ENCODE measurements around the gene CDH13.

The CDH13 gene

DNA sequence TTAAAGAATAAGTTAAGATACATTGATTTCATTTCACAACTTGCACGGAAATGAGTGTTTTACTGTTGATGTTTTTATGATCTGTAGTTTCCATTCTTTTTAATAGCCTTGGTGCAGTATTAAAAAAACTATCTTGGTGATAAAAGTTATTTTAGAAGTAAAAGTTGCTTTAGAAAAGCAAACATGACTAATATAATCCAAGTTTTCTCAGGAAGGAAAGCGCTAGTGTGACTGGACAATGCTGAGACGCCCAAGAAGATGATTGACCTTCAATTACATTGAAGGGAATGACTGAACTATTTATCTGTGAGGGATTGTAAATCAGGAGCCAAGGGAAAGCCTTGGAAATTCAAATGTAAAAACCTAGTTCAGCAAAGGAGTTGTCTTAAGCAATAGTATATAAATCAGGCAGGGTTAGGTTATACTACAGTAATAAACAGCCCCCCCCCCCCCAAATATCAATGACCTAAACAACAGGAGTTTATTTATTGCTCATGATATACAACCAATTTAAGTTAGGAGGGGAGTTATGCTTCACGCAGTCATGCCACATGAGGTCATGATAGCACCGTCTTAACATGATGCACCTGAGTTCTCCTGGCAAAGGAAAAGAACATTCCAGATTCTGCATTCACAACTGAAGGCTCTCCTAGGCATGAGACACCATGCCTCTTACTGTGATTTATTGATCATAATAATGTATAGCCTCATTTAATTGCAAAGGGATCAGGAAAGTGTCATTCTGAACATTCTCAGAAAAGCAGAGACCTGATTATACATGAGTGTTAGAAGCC lies 443.8 kb downstream of the CDH13 start:
- DNase-seq: no peak

DNA sequence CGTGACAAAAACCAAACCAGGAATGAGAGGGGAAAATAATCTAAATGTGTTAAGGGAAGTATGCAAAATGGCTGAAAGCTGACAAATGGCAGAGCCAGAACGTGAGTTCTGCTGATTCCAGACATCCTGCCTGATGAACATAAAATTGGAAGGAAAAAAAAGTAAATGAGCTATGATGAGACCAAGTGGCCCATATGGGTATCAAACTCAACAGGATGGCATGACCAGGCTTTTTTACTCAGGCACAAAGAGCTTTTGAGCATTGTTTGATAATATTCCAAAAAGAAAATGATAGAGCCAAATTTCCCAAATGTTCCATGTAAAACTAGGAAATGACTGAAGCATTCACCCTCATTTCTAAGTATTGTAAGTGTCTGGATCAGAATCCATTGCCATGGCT lies 449.2 kb downstream of the CDH13 start:
- no peak for DNase-seq

DNA sequence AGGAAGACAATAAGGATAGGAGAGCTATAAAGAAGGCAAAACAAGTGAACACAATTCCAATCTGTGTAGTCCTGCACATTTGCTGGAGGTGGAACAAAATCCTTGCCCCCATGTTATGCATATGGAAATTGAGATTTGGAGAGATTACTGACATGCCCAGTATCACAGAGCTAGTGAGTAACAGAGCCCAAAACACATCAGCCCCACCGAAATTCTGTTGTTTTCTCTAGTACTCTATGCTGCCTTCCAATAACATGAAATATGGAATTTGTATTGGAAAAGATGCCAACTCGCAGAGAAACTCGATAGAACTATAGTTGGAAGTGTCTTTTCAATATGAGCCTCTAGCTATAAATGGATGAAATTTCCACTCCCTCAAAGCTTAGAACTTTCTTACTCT lies 456.6 kb downstream of the CDH13 start:
- no peak for DNase-seq

DNA sequence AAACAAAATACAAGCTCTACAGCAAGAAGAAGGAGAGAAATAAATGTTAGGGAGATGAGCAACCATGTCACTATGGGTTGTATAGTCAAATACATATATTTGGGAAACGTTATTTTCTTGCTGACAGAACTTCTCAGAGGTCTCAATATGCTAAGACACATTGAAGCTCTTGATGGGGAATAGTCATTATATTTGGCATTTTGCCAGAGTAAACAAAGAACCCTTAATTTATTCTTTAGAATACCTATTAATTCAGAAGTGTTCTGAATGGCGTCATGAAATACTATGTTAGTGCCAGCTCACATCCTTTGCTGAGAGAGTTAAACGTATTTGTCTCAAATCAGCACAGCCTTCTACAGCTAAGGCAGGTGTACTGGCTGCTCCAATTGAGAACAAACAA lies 458.9 kb downstream of the CDH13 start:
- no peak for DNase-seq

DNA sequence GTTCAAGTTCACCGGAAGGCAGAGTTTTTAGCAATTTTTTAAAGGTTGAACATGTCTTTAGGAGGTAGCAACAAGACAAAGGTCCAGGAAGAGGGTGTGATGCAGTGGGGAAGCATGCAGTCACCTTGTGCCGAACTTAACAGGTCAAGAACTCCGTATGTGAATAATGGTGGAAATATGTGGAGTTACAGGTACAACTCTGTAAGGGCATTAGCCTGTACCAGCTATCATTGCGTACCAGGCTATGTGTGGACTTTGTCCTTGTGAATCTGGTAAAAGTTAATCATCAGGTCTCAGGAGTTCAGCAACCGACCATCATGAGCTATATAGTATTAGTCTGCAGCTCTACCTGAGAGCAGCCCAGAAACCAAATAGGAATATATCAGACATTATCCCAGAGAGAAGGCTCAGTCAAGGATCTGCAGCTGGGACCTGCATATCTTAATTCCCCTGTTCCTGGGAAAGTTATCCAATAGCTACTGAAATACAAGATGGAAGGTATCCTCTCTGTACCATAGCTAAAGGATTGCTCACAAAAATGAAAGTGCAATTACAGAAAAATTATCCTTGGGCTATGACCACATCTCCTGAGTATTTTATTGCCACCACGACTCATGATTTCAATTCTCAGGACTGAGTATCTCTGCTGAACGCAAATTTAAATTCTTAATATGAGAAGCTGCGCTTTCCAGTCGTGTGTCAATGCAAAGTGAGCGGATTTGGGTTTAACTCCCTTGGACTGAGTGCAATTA lies 469.3 kb downstream of the CDH13 start:
- no peak for DNase-seq

DNA sequence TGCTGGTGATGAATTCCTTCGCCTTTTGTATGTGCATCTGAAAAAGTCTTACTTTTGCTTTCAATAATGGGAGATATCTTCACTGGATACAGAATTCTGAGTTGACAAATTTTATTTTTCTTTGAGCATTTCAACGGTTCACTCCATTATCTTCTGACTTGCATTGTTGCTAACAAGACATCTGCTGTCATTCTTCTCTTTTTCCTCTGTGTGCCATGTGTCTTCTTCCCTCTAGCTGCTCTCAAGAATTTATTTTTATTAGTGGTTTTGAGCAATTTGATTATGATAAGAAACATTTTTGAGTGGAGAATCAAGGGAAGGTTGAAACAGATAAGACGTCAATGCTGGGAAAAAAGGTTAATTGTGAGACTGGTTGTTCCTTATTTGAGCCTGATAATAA lies 471.8 kb downstream of the CDH13 start:
- no peak for DNase-seq

DNA sequence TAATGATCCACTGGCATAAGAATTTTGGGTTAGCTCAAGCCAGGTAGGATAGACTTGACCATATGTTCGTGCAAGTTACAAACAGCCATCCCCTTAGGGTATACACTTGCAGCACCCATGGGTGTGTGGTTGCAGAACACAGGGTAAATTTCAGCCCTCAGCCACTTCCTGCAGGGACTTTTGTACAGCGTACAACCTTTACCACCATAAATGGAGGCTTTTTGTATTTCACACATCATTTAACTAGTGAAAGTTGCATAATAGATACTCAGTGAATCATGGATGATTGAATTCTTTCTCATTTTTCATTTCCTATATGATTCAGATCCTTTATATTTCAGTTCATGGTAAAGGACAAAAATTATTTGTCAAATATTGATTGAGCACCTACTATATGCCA lies 473.9 kb downstream of the CDH13 start:
- DNase-seq: no peak

DNA sequence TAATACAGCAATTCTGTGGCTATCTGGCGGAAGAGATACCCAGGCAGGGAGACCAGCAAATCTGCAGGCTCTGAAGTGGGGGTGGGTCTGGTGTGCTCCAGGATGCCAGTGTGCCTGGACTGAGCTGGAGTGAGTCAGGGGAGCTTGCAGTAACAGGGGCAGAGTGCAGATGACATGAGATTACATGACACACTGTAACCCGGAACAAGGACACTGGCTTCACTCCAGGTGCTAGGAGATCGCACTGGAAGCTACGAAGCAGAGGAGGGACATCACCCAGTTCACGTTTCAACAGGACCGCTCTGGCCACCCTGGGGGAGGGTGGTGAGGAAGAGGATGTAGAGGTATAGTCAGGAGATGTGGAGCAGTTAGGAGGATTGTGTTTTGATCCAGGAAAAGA lies 475.6 kb downstream of the CDH13 start:
- no peak for DNase-seq

DNA sequence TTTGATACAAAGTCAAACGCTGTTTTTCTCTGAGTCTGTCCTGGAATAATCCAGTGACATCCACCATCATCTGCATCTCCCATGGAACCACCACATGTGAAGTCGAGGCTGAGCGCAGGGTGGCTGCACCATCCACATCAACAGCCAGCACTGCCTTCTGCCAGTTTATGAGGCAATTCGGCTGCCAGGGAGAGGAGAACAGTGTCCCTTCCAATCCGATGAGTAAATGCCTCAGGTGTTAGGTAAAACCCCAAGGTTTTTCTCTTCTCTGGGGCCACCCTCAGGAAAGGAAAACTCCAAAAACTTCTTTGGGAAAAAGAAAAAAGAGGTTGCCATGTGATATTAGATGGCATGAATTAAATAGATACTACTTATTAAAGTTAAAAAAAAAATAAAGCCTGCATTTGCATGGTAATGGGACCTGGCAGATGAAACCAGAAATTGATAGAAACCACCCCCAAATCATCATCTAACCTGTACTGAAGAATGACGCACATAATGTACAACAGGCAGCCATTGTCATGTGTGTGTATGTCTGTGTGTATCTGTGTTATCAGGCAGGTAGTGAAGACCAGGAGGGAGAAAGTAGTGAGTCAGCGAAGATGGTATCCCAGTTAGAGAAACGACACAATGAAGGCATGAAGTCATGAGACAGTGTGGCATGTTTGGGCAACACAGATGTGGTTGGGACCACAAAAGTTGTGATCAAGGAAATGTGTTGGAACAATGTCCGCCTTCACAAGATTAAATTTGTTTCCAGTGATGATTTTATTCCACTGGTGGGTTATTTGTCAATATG lies 478.7 kb downstream of the CDH13 start:
- DNase-seq: no peak

DNA sequence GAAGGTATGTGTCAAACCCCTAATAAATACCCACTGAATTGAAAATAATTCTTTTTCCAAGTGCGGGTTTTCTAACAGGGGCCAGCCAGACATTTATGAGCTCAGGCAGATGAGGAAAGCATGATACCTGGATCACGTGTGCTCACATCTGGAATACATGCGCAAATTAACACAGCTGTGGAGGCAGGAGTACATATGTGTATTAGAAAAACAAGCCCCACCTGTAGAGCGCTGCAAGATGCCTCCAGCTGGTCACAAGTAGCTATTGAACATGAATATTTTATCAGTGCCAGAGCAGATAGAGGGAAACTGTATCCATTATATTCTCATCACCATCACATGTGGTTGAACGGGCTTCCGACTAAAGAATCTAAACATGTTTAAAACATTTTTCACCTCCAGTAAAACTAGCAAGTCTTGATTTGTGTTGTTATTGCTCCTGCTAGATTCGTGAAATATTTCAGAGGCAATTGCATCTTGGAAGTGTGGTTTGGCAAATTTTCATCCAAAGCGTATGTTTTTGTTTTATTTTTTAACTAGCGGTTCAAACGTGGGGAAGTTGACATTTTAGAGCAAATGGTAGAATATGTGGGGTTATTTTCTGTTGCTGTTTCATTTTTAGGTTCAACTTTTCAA lies 482.8 kb downstream of the CDH13 start:
- DNase-seq: no peak

DNA sequence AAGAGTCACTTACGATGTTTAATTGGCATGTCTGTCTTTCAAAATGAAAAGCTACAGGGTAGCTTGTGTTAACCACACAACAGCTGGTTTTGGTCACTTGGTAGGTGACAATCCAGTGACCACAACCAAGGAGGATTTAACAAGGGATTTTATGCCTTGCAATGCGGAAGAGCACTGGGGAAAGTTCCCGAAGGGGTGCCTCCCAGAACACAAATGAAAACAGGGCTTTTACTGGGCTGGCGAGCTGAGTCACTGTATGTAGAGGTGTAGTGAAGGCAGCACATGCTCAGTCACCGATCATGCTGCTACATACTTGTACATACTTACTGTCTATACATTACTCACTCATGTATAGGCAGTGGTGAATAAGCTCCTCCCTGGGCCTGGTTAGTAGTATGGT lies 483.5 kb downstream of the CDH13 start:
- DNase-seq: no peak

DNA sequence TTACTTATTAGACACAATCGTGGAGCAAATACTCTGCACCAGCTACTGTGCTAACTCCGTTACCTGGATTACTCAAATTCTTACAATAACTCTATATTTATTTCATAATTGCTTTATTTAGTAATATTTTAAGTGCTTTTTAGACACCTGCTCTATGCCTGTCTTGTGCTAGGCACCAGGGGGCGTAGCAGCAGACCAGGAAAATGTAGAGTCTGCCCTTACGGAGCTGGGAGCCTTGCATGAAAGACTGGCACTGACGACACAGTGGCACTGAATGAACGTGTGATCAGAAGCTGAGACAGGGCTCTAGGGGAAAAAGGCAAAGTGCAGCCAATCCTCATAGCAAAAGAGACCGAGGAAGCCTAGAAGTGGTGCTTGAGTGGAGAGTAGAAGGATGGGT lies 486.5 kb downstream of the CDH13 start:
- DNase-seq: no peak

DNA sequence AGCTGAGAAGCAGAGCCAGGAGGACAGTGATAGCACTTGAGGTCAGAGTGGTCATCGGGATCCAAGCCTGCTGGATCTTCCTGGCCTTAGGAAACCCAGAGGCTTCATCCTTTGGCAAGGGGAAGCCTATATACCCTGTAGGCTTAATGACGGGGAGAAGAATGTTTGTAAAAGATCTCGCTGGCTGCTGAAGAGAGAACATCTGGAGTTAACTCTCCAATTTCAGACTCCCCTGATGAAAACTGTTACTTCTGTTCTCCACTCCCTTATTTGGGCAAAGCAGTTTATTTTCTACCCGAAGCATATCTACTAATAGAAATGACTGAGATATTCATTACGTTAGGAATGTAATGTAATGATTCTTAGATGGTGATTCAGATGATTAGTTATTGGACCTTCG lies 487.0 kb downstream of the CDH13 start:
- DNase-seq: no peak

DNA sequence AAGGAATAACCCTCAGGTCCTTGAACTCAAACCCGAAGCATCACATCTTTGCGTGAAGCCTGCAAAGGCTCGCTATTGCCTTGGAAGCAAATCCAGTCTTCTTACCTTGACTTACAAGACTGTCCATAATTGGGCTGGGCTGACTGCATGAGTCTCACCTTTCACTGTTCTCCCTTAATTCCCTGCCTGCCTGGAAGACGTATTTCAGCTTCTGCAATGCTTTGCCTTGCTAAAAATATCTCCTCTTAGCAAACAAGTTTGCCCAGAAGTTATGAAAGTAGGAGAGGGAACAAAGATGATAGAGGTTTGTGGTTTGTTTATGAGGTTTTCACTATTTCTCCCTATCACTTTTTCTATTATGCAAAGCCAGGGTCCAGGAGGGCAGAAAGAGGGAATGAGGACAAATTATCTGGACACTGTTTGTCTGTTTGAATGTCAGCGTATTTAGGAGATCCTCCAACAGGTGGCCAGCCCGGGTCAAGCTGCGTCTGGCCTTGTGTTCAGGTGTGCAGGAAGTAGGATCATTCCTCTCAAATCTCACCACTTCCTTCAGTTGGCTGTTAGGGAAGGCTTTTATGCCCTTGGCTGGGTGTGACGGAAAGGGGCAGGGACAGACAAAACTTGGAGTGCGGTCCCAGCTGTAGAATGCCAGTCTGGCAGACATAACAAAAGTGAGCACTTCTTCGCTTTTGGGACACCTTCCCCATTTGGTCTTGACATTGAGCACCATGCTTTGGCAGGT lies 488.9 kb downstream of the CDH13 start:
- no peak for DNase-seq

DNA sequence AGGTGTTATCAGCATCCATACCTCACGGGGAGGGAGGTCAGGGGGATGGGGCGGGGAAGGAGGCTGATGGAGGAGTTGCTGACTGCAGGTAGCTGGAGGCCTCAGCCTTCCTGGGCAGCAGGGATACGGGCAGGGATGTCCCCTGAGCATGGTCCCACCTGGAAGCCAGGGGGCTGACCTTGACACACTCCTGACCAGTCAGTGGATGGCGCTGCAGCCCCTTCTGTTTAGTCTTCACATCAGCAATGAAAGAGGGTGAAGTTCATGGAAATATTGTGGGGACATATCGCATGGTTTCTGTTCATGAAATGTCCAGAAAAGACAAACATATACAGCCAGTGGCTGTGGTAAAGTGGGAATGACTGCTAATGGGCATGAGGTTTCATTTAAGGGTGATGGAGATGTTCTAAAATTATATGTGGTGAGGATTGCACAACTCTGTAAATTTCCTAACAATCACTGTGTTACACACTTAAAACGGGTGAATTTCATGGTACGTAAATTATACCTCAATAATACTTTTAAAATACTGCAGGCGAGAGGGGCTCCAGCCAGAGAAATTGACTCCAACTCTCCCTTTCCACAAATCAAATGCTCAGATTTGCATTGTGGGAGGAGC lies 489.6 kb downstream of the CDH13 start:
- no peak for DNase-seq

DNA sequence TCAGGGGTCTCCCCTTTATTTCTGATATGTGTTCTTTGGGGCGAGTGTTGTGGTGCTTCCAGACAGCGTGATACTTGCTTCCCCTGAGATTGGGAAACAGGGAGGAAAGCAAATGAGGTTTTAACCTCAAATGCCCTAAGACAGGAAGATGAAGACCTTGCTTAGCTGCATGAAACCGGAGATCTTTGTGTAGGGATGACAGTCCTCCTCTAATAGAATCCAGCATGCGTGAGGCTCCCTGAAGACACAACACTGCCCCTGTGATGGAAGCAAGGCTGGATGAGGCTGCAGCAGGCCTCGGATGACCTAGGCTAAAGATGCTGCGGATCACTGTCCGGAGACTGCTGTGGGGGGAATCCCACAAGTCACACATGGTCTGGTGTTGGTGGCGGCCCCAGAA lies 491.0 kb downstream of the CDH13 start:
- no peak for DNase-seq

DNA sequence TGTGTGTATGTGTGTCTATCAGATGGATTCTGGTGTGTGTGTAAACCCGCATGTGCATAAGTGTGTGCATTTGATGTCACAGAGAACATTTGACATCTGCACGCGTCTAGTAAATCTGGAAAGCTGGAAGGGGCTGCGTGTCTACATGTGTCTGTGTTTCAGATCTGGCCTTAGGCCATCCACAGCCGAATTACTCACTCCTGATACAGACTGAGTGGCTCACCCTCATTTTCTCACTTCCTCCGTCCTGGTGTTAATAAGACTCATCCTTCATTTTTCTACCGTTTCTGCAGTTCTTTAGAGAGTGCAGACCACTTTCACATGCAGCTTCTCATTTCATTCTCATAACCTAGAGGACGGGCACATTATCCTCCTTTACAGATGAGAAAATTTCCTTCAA lies 491.6 kb downstream of the CDH13 start:
- no peak for DNase-seq

DNA sequence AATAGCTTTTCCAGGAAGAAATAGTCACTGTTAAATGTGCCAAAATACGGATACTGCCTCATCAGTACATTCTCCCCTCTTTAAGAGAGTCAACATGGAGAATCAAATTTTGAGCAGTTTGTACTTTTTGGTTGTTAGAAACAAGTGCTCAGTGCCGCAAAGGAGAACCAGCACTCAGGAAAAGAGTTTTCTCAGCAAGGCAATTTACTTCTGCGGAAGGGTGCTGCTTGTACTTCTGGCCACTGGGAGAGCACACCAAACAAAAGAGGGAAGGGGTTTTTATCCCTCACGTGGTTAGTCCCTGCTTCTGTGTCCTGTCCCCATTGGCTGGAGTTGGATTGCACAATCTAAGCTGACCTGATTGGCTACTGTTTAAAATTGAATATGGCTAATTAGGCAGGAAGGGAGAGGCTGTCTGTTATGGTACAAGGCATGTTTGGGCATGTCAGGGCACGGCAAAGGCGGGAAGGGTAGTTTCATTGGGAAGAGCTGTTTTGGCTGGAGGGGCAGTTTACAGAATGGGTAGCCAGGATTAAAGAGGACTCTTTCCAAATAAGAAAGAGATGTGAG lies 499.3 kb downstream of the CDH13 start:
- DNase-seq: no peak

DNA sequence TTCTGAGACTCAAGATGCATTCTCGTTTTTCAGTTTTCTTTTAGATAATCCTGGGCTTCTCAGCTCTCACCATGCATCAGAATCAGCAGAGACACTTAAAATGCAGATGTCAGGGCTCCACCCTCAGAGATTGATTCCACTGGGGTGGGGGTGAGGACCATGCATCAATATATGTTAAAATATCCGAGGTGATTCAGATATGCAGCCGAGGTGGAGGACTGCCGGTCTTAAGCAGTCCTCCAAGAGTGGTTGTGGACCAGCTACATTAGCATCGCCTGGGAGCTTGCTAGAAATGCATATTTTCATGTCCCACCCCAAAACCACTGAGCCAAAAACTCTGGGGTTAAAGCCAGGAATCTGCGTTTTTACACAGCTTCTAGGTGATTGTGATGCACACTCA lies 501.3 kb downstream of the CDH13 start:
- no peak for DNase-seq

DNA sequence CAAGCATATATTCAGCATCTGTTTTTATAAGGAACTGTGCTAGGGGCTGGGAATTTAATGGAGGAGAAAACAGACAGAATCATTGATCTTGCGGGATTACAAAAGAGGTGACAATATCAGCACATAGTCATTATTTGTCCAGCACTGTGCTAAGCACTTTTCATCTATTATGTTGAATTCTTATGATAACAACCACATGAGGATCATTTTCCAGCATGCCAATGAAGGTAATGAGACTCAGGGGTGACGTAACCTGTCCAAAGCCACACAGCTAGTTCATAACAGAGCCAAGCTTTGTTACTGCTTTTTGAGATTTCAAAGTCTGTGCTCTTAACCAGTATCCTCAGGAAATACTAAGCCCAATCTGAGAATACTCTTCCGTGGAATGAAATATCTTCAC lies 503.3 kb downstream of the CDH13 start:
- no peak for DNase-seq

DNA sequence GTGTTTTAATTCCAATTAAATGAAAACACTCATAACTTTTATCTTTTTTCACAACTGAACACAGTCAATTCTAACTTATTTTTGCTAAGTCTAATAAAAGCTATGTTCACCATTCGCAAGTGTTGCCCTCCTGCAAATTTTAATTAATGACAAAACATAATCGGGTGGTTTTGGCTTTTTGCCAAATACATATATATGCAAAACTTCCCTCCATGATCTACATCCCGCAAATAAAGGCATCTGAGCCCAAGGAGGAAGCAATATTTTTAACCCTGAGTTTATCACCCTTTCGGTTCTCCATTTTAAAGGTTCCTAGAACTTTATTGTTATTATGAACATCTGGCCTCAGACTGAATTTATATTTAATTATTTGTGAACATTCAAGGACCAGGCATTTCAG lies 507.9 kb downstream of the CDH13 start:
- no peak for DNase-seq

DNA sequence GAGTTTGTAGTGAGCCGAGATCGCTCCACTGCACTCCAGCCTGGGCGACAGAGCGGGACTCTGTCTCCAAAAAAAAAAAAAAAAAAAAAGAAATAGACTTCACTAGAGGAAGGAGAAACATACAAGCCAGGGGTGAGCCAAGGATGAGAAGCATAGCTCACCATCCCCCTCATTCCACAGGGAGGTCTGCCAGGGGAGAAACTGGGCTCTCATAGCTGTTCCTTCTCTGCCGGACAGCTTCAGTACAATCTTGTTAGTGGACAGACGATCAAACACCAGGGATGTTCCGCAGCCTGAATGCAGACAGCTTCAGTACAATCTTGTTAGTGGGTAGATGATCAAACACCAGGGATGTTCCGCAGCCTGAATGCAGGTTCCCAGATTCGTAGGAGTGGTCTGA lies 509.6 kb downstream of the CDH13 start:
- DNase-seq: no peak

Data from effector CD8-positive, alpha-beta T cell (primary cell).